ENCODE results near the gene ADGRE2.

DNA sequence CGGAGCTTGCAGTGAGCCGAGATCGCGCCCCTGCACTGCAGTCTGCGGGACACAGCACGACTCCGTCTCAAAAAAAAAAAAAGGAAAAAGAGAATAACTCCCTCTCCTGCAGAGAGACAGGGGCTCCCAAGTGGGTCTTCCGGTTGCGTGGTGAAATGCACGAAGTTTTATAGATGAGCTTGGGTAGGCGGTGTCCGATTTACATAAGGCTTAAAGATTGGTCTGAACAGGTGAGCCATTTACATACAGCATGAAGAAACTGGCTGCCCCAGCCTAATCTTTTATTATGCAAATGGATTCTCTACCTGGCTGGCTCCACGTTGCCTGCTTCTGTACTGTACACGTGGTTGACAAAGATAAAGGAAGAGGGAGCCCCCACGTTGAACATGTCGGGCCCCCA is 19.5 kb downstream of the ADGRE2 start:
- TF ChIP-seq, protein P1, sequence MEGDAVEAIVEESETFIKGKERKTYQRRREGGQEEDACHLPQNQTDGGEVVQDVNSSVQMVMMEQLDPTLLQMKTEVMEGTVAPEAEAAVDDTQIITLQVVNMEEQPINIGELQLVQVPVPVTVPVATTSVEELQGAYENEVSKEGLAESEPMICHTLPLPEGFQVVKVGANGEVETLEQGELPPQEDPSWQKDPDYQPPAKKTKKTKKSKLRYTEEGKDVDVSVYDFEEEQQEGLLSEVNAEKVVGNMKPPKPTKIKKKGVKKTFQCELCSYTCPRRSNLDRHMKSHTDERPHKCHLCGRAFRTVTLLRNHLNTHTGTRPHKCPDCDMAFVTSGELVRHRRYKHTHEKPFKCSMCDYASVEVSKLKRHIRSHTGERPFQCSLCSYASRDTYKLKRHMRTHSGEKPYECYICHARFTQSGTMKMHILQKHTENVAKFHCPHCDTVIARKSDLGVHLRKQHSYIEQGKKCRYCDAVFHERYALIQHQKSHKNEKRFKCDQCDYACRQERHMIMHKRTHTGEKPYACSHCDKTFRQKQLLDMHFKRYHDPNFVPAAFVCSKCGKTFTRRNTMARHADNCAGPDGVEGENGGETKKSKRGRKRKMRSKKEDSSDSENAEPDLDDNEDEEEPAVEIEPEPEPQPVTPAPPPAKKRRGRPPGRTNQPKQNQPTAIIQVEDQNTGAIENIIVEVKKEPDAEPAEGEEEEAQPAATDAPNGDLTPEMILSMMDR (IDR thresholded peaks at IDR 0.05), result no peak
- TF ChIP-seq EP300 (IDR thresholded peaks at IDR 0.05), result no peak
